KMS-11 (cell line): ENCODE results near the gene FGF14.

Source experiments
- H2AFZ ChIP-seq: fragments of 200-600 bp; sonication (generic); 2 replicates; pipeline ENCODE4 v1.6.1; 2016; ENCODE audit warnings: antibody characterized with exemption, mixed run types, low read depth
- H3K27ac ChIP-seq: fragments of 200-600 bp; sonication (generic); 2 replicates; pipeline ENCODE4 v1.6.1; 2016; ENCODE audit warnings: mild to moderate bottlenecking, mixed run types
- H3K27me3 ChIP-seq: fragments of 200-600 bp; sonication (generic); 2 replicates; pipeline ENCODE4 v1.6.1; 2017; ENCODE audit warnings: mild to moderate bottlenecking, low read depth, mixed run types, moderate library complexity; ENCODE audit not compliant: insufficient read depth
- H3K36me3 ChIP-seq: fragments of 200-600 bp; sonication (generic); 2 replicates; pipeline ENCODE4 v1.6.1; 2017; ENCODE audit warnings: mild to moderate bottlenecking, mixed run types; ENCODE audit not compliant: insufficient read depth
- H3K4me1 ChIP-seq: fragments of 200-600 bp; sonication (generic); 2 replicates; pipeline ENCODE4 v1.6.1; 2016; ENCODE audit warnings: mild to moderate bottlenecking, low read depth, mixed run types; ENCODE audit not compliant: poor library complexity, severe bottlenecking
- H3K4me2 ChIP-seq: fragments of 200-600 bp; sonication (generic); 2 replicates; pipeline ENCODE4 v1.7.0; 2016; ENCODE audit warnings: mild to moderate bottlenecking, mixed run types
- H3K4me3 ChIP-seq: fragments of 200-600 bp; sonication (generic); IDR thresholded peaks from 2 replicates; pipeline ENCODE4 v1.6.1; 2017; ENCODE audit warnings: low read depth, low read length, mixed read lengths; ENCODE audit not compliant: insufficient read depth
- H3K79me2 ChIP-seq: fragments of 200-600 bp; sonication (generic); 2 replicates; pipeline ENCODE4 v1.6.1; 2016; ENCODE audit warnings: low read depth, mixed run types; ENCODE audit not compliant: insufficient read depth
- H3K9ac ChIP-seq: fragments of 200-600 bp; sonication (generic); 2 replicates; pipeline ENCODE4 v1.6.1; 2016; ENCODE audit warnings: mild to moderate bottlenecking, mixed run types
- H4K20me1 ChIP-seq: fragments of 200-600 bp; sonication (generic); 2 replicates; pipeline ENCODE4 v1.6.1; 2016; ENCODE audit warnings: mild to moderate bottlenecking, mixed run types; ENCODE audit not compliant: insufficient read depth
- CTCF ChIP-seq: fragments of 200-600 bp; sonication (generic); conservative IDR thresholded peaks from 2 replicates; pipeline ENCODE4 v1.6.1; 2017; ENCODE audit warnings: low read depth, mild to moderate bottlenecking, antibody characterized with exemption, low read length, moderate library complexity, mixed read lengths

The FGF14 gene

GRCh38 chr13:102317593-102317992 is 84.3 kb downstream of the FGF14 start:
- Histone ChIP-seq H3K79me2 (no peaks in the 10 kb centered on the region), H3K27ac (no peak overlapping the region), H4K20me1 (no peaks in the 10 kb centered on the region), H3K4me3 (no peak overlapping the region), H3K4me1 (no peaks in the 10 kb centered on the region), H3K36me3 (no peaks in the 10 kb centered on the region), H3K4me2 (no peak overlapping the region), H2AFZ (no peak overlapping the region), H3K27me3 (no peaks in the 10 kb centered on the region), H3K9ac (no peak overlapping the region)
- no peak for TF ChIP-seq CTCF

DNA sequence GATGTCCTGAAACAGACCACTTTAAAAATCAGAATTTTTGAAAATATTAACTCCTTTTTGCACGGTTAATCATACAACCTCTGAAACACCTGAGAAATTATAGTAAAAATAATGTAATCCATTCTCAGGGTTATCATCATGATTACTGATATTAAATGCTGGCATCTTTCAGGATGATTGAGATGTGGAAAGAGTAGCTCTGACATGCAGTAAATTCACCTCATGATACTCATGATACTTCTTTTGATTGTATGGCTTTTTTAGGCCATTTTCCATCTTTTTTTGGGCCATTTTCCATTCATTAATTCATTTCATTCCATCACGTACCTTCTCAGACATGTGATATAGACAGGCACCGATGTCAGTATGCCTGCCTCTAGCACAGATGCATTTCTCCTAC is 85.1 kb downstream of the FGF14 start:
- no peaks in the 10 kb centered on the region for H4K20me1 ChIP-seq
- H3K9ac ChIP-seq = no peak overlapping the region
- H3K4me2 ChIP-seq = no peak overlapping the region
- no peak overlapping the region for H3K27ac ChIP-seq
- TF ChIP-seq CTCF = no peak
- no peak overlapping the region for H2AFZ ChIP-seq
- no peaks in the 10 kb centered on the region for H3K27me3 ChIP-seq
- no peaks in the 10 kb centered on the region for H3K36me3 ChIP-seq
- no peaks in the 10 kb centered on the region for H3K79me2 ChIP-seq
- no peak overlapping the region for H3K4me3 ChIP-seq
- H3K4me1 ChIP-seq = no peaks in the 10 kb centered on the region

DNA sequence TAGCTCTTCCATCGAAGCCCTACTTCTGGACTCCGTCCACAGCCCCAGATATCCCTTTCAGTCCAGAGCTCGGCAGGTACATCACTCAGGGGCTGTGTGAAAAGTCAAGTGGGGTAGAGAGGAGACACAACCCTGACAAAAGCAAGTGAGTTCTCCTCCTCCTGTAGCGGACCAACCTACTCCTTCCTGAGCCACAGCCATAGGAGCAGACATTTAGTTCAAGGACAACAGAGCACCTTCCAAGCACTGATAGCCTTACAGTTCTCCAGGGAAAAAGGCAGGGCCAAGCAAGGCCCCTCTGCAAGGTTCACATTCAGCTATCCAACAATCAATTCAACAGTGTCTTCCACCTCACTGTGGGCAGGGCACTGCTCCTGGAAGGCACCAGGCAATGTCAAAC is 89.0 kb downstream of the FGF14 start:
- H3K4me3 ChIP-seq = no peak overlapping the region
- H3K27ac ChIP-seq = no peak overlapping the region
- H3K36me3 ChIP-seq = no peaks in the 10 kb centered on the region
- H3K4me2 ChIP-seq = no peak overlapping the region
- no peak overlapping the region for H2AFZ ChIP-seq
- no peaks in the 10 kb centered on the region for H3K79me2 ChIP-seq
- no peaks in the 10 kb centered on the region for H4K20me1 ChIP-seq
- H3K4me1 ChIP-seq = no peaks in the 10 kb centered on the region
- TF ChIP-seq CTCF = no peak
- H3K27me3 ChIP-seq = no peaks in the 10 kb centered on the region
- no peak overlapping the region for H3K9ac ChIP-seq

- H3K4me2 ChIP-seq = no peak overlapping the region
Observed at GRCh38 chr13:102311901-102312300, 89.9 kb downstream of the FGF14 start.

More at GRCh38 chr13:102311901-102312300, 89.9 kb downstream of the FGF14 start:
- no peaks in the 10 kb centered on the region for H3K27me3 ChIP-seq
- no peak overlapping the region for H3K9ac ChIP-seq
- no peaks in the 10 kb centered on the region for H3K79me2 ChIP-seq
- no peaks in the 10 kb centered on the region for H3K4me1 ChIP-seq
- H3K4me3 ChIP-seq = no peak overlapping the region
- TF ChIP-seq CTCF = no peak
- H3K36me3 ChIP-seq = no peaks in the 10 kb centered on the region
- H4K20me1 ChIP-seq = no peaks in the 10 kb centered on the region
- no peak overlapping the region for H2AFZ ChIP-seq
- H3K27ac ChIP-seq = no peak overlapping the region
